OCI-LY1 (cell line): ENCODE results near the gene KRT73.

Experiments
- EZH2 ChIP-seq: fragments of 200-600 bp; sonication (generic), shearing (Covaris generic); IDR thresholded peaks from 2 replicates; pipeline ENCODE4 v1.8.0; 2017; ENCODE audit warnings: borderline replicate concordance, mixed run types, mild to moderate bottlenecking, antibody characterized with exemption, low read length, moderate library complexity, mixed read lengths
- TF ChIP-seq, protein P1 (sequence below): fragments of 200-600 bp; sonication (generic), shearing (Covaris generic); IDR thresholded peaks from 2 replicates; pipeline ENCODE4 v1.5.1; 2017; ENCODE audit warnings: mild to moderate bottlenecking, antibody characterized with exemption, low read length, moderate library complexity, mixed read lengths

DNA sequence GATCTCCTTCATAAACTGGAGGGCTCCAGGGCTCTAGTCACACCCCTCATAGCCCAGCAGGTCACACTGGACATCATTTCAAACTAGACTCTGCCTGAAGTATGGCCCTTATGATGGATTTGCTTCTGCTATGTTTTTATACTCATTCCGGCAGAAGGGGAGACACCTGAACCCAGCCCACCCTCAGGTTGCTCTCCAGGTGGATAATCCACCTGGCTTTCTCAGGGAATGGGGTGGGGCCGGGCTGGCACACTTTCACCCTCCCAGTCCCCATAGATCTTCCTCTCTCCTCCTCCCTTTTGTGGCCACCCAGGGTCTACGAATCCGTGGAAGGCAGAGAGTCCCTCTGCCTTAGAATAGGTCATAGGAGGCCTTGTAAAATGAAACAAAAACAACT is 9.8 kb upstream of the KRT73 start:
- TF ChIP-seq, protein P1, sequence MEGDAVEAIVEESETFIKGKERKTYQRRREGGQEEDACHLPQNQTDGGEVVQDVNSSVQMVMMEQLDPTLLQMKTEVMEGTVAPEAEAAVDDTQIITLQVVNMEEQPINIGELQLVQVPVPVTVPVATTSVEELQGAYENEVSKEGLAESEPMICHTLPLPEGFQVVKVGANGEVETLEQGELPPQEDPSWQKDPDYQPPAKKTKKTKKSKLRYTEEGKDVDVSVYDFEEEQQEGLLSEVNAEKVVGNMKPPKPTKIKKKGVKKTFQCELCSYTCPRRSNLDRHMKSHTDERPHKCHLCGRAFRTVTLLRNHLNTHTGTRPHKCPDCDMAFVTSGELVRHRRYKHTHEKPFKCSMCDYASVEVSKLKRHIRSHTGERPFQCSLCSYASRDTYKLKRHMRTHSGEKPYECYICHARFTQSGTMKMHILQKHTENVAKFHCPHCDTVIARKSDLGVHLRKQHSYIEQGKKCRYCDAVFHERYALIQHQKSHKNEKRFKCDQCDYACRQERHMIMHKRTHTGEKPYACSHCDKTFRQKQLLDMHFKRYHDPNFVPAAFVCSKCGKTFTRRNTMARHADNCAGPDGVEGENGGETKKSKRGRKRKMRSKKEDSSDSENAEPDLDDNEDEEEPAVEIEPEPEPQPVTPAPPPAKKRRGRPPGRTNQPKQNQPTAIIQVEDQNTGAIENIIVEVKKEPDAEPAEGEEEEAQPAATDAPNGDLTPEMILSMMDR = no peak
- TF ChIP-seq EZH2 = no peak
